GM12878 (cell line): ENCODE measurements around the gene KIF9. TPM values are rescaled to one million over a fixed set of nuclear protein-coding genes. Genes with fewer than 3 reads are reported as not detected.

Source experiments
- ATAC-seq: fragments of 200-7000 bp; cut with Tn5 transposase; 3 replicates; pipeline ENCODE4 v1.9.1; 2020; ENCODE audit warnings: mild to moderate bottlenecking, moderate library complexity
- BruUV-seq: library from RNA; stranded (reverse); fragments of 400-500 nt; replicated peaks from 2 replicates; lab custom pipeline; 2021; lab: Mats Ljungman, UMichigan
- CTCF ChIA-PET: fragments of 300-600 bp; sonication (Branson Sonifier 250); formaldehyde crosslinking; extraction: SDS; loops from one replicate; lab custom pipeline; 2021; ENCODE audit warnings: inconsistent platforms; lab: Yijun Ruan, JAX
- POLR2A ChIA-PET: fragments of 350-600 bp; formaldehyde crosslinking; extraction: SDS; loops from one replicate; lab custom pipeline; 2021; ENCODE audit warnings: inconsistent platforms; lab: Charles Lee
- RAD21 ChIA-PET: fragments of 300-600 bp; sonication (Branson Sonifier 250); formaldehyde crosslinking; loops from one replicate; lab custom pipeline; 2023; ENCODE audit warnings: antibody characterized with exemption; ENCODE audit not compliant: unreplicated experiment; lab: Charles Lee
- SMC1A ChIA-PET: fragments of 300-600 bp; sonication (Branson Sonifier 250); formaldehyde crosslinking; loops from one replicate; lab custom pipeline; 2023; ENCODE audit not compliant: unreplicated experiment, uncharacterized antibody; lab: Charles Lee
- DNase-seq: peaks from one replicate; pipeline ENCODE4 v3.0.0-alpha.2; 2011; ENCODE audit warnings: low read depth, low spot score
- FAIRE-seq: peaks from 3 replicates; lab custom pipeline; 2011; peaks lifted over from hg19 to GRCh38; lab: Jason Lieb, UNC
- H2AFZ ChIP-seq: 2 replicates; pipeline ENCODE4 v1.6.0; 2011; ENCODE audit warnings: low read depth, low read length, control low read depth; ENCODE audit not compliant: control insufficient read depth
- H3K27ac ChIP-seq: 2 replicates; pipeline ENCODE4 v1.5.1; 2011; ENCODE audit warnings: control low read depth; ENCODE audit not compliant: control insufficient read depth, insufficient read depth
- H3K27me3 ChIP-seq, 2 experiments: replicated peaks in 1 of 2; 2 replicates each; pipeline versions ENCODE4 v1.6.0 to v1.6.1; 2011; ENCODE audit warnings: low read length in 1 of 2; ENCODE audit not compliant: control insufficient read depth in 2 of 2, insufficient read depth in 2 of 2
- H3K36me3 ChIP-seq, 2 experiments: 2 replicates each; pipeline ENCODE4 v1.5.1; 2011; ENCODE audit warnings: low read length in 1 of 2; ENCODE audit not compliant: control insufficient read depth in 2 of 2, insufficient read depth in 2 of 2
- H3K4me1 ChIP-seq: 2 replicates; pipeline ENCODE4 v1.6.1; 2011; ENCODE audit warnings: mild to moderate bottlenecking, low read length, moderate library complexity, mixed read lengths; ENCODE audit not compliant: control insufficient read depth, insufficient read depth
- H3K4me2 ChIP-seq: 2 replicates; pipeline ENCODE4 v1.6.0; 2011; ENCODE audit warnings: control low read depth; ENCODE audit not compliant: control insufficient read depth, insufficient read depth
- H3K4me3 ChIP-seq: fragments of 200-600 bp; sonication (generic); 2 replicates; pipeline ENCODE4 v1.5.1; 2016
- H3K79me2 ChIP-seq: 2 replicates; pipeline ENCODE4 v1.6.0; 2011; ENCODE audit warnings: low read length; ENCODE audit not compliant: control insufficient read depth, insufficient read depth
- H3K9ac ChIP-seq: 2 replicates; pipeline ENCODE4 v1.8.0; 2011; ENCODE audit warnings: low read length, control low read depth, mixed read lengths; ENCODE audit not compliant: control insufficient read depth, insufficient read depth
- H3K9me3 ChIP-seq: replicated peaks from 3 replicates; pipeline ENCODE4 v1.5.1; 2011; ENCODE audit warnings: mild to moderate bottlenecking, low read length; ENCODE audit not compliant: control insufficient read depth, insufficient read depth
- H4K20me1 ChIP-seq: 2 replicates; pipeline ENCODE4 v1.6.0; 2011; ENCODE audit not compliant: control insufficient read depth, insufficient read depth
- ASH2L ChIP-seq: fragments of 300-600, 200-600 bp; sonication (generic); IDR thresholded peaks from 2 replicates; pipeline ENCODE4 v1.6.1; 2017; ENCODE audit warnings: low read depth, mild to moderate bottlenecking, borderline replicate concordance
- BACH1 ChIP-seq: fragments of 450-650 bp; IDR thresholded peaks from 2 replicates; pipeline ENCODE4 v1.6.1; 2017; ENCODE audit warnings: mild to moderate bottlenecking, borderline replicate concordance
- BMI1 ChIP-seq: fragments of 450-650 bp; IDR thresholded peaks from 2 replicates; pipeline ENCODE4 v1.6.1; 2016; ENCODE audit warnings: mild to moderate bottlenecking, moderate library complexity, borderline replicate concordance
- BRCA1 ChIP-seq: IDR thresholded peaks from 2 replicates; pipeline ENCODE4 v1.6.1; 2011; ENCODE audit warnings: low read depth, low read length, improper control_type of control experiment
- ELK1 ChIP-seq: IDR thresholded peaks from 2 replicates; pipeline ENCODE4 v1.6.1; 2012; ENCODE audit warnings: low read depth, low read length, improper control_type of control experiment
- HDAC6 ChIP-seq: fragments of 200-600 bp; sonication (generic); IDR thresholded peaks from one replicate; pipeline ENCODE4 v1.8.0; 2017; ENCODE audit warnings: antibody characterized with exemption; ENCODE audit not compliant: unreplicated experiment
- IRF4 ChIP-seq: IDR thresholded peaks from 2 replicates; pipeline ENCODE4 v1.6.1; 2011; ENCODE audit warnings: low read depth, low read length
- MTA2 ChIP-seq: fragments of 450-650 bp; IDR thresholded peaks from 2 replicates; pipeline ENCODE4 v1.6.1; 2016; ENCODE audit warnings: low read depth, mild to moderate bottlenecking, moderate library complexity
- NBN ChIP-seq: fragments of 450-650 bp; IDR thresholded peaks from 2 replicates; pipeline ENCODE4 v1.6.1; 2016
- NFIC ChIP-seq: IDR thresholded peaks from 2 replicates; pipeline ENCODE4 v1.6.1; 2012; ENCODE audit warnings: low read depth, mild to moderate bottlenecking, inconsistent platforms, low read length, moderate library complexity
- NFYA ChIP-seq: IDR thresholded peaks from 2 replicates; pipeline ENCODE4 v1.6.1; 2011; ENCODE audit warnings: low read depth, mild to moderate bottlenecking, low read length, improper control_type of control experiment, borderline replicate concordance
- PKNOX1 ChIP-seq: fragments of 450-650 bp; IDR thresholded peaks from 2 replicates; pipeline ENCODE4 v1.6.1; 2016; ENCODE audit warnings: mild to moderate bottlenecking
- POLR2AphosphoS2 ChIP-seq: IDR thresholded peaks from 2 replicates; pipeline ENCODE4 v1.6.1; 2011; ENCODE audit warnings: low read depth, mild to moderate bottlenecking, low read length, improper control_type of control experiment, moderate library complexity
- RELB ChIP-seq: fragments of 450-650 bp; IDR thresholded peaks from 2 replicates; pipeline ENCODE4 v1.6.1; 2017; ENCODE audit warnings: low read depth, mild to moderate bottlenecking, moderate library complexity
- SMAD5 ChIP-seq: IDR thresholded peaks from 2 replicates; pipeline ENCODE4 v1.6.1; 2016; ENCODE audit warnings: antibody characterized with exemption, low read depth
- STAT1 ChIP-seq: fragments of 450-650 bp; conservative IDR thresholded peaks from 2 replicates; pipeline ENCODE4 v1.6.1; 2014; ENCODE audit warnings: antibody characterized with exemption, mild to moderate bottlenecking
- TBL1XR1 ChIP-seq: IDR thresholded peaks from 2 replicates; pipeline ENCODE4 v1.6.1; 2012; ENCODE audit warnings: low read depth, low read length, improper control_type of control experiment
- YY1 ChIP-seq: IDR thresholded peaks from 2 replicates; pipeline ENCODE4 v1.6.1; 2011; ENCODE audit warnings: low read depth, mild to moderate bottlenecking, low read length
- ZNF274 ChIP-seq: IDR thresholded peaks from one replicate; pipeline ENCODE4 v1.8.0; 2011; ENCODE audit not compliant: insufficient read length, insufficient read depth
- WGBS: methylation state at CpG from one replicate; pipeline ENCODE4 v1.1.6; 2016; ENCODE audit warnings: low lambda C conversion rate; ENCODE audit not compliant: insufficient replicate concordance, insufficient coverage; ENCODE audit errors: missing lambda C conversion rate; 5-methylcytosine and 5-hydroxymethylcytosine counted together
- in situ Hi-C: fragments of 300-500 bp; cut with MboI; formaldehyde crosslinking; loops from 9 replicates; pipeline ENCODE4 v1.14.3; 2018; ENCODE audit warnings: mixed read lengths
- intact Hi-C: fragments of 100-400 bp; cut with micrococcal nuclease; formaldehyde crosslinking; loops from one replicate; pipeline ENCODE4 v1.14.2; 2022; ENCODE audit not compliant: unreplicated experiment
- polyA plus RNA-seq, 11 experiments: library from polyadenylated mRNA; depleted of rRNA in 4 of 11; unstranded in 6 of 11; stranded (reverse) in 5 of 11; fragments of >200 nt; fragmentation: Nextera tagmentation in 4 of 11; fragmentation: Illumina TruSeq in 1 of 11; extraction: Ambion mirVana in 4 of 11; extraction: Trizol in 1 of 11; gene quantifications; 1 replicate in 1 of 11; 2 replicates in 10 of 11; pipeline versions ENCODE4 v1.2.1 to v1.2.3, GENCODE V29; 2011 to 2016; ENCODE audit warnings: inconsistent platforms in 2 of 11, missing spikeins in 2 of 11, low read depth in 1 of 11
- total RNA-seq, 4 experiments: library from RNA; depleted of rRNA in 3 of 4; stranded (reverse); fragments of >200 nt in 3 of 4; fragmentation: Illumina TruSeq in 1 of 4; extraction: Trizol in 1 of 4; gene quantifications; 2 replicates each; pipeline versions ENCODE4 v1.2.1 to v1.2.3, GENCODE V29; 2013 to 2021

Gene KIF9
- total and polyA plus RNA-seq, 10 of the 15 experiments (the other 5 are each of a cell fraction or from before 2014, with no cell fraction given) = 3.0 to 10.2 (median 5.9) TPM

DNA sequence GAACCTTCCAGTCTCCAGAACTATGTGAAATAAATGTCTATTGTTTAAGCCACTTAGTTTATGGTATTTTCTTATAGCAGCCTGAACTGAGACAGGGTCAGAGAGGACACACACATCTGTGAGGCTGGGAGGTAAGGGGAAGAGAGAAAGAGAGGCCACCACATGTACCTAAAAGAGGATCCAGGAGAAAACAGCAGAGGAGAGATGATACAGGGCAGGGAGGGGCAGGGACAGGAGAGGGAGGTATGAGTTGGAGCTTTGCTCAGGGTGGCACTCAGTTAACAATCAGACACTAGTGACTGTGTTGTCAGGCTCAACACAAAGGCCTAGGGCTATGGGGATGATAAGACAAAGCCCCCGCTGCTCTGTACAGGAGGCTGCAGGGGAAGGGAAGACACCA is 17.6 kb downstream of the KIF9 start:
- SMC1A ChIA-PET = no interaction called here
- whole genome bisulfite sequencing = 100% methylated on average over 1 of the region's 1 CpG
- FAIRE-seq (no peak), DNase-seq (no peak), ATAC-seq (no peak)
- Histone ChIP-seq H4K20me1 (no peaks in the 10 kb centered on the region), H2AFZ (no peak overlapping the region), H3K4me3 (no peak overlapping the region), H3K4me2 (no peak overlapping the region), H3K27me3 (no peaks in the 10 kb centered on the region), H3K4me1 (peaks cover 11% of the 10 kb centered on the region), H3K36me3 (no peaks in the 10 kb centered on the region), H3K79me2 (no peaks in the 10 kb centered on the region), H3K9me3 (no peaks in the 10 kb centered on the region), H3K9ac (no peak overlapping the region), H3K27ac (no peak overlapping the region)
- POLR2A ChIA-PET = no interaction called here
- TF ChIP-seq NFYA (no peak), MTA2 (no peak), ASH2L (no peak), ELK1 (no peak), YY1 (no peak), BACH1 (no peak), POLR2AphosphoS2 (no peak), NFIC (no peak), NBN (no peak), RELB (no peak), BRCA1 (no peak), ZNF274 (no peak), TBL1XR1 (no peak), IRF4 (no peak), HDAC6 (no peak), PKNOX1 (no peak), BMI1 (no peak), STAT1 (no peak), SMAD5 (no peak)
- BruUV-seq = no TSS peak
- intact Hi-C loops (no loop called here), in situ Hi-C loops (no loop called here)
- RAD21 ChIA-PET = no interaction called here
- CTCF ChIA-PET = no interaction called here
